Activated CD4-positive, alpha-beta T cell treated with anti-CD3 and anti-CD28 coated beads for 4 hours (primary cell): ENCODE results near the gene NAA38.
"Not testable (repeated sequence)": the region's sequence is repeated elsewhere in the genome, so short reads cannot be mapped to it uniquely, and the experiment has no call there.

Experiments
- DNase-seq, 2 donors: peaks; one replicate each; pipeline ENCODE4 v3.0.0-alpha.2; 2020

Gene NAA38

GRCh38 chr17:7818746-7819645 lies 38.4 kb downstream of the NAA38 start:
- no peak for DNase-seq

DNA sequence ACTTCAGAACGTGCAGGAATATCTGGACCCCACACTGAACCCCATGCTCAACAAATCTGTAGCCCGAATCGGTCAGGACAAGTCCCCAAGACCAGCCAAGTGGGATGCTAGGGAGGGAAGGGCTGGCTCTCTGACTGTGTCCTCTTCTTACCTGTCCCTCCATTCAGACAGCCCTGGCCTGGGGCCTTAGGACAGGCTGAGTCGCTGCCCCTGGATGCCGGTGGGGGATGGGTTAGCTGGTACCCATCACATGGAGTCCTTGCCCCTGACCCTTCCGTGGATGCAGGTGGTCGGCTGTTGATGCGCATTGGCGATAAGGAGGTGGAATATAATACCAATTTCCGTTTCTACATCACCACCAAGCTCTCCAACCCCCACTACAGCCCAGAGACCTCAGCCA lies 39.3 kb downstream of the NAA38 start:
- DNase-seq = no peak

DNA sequence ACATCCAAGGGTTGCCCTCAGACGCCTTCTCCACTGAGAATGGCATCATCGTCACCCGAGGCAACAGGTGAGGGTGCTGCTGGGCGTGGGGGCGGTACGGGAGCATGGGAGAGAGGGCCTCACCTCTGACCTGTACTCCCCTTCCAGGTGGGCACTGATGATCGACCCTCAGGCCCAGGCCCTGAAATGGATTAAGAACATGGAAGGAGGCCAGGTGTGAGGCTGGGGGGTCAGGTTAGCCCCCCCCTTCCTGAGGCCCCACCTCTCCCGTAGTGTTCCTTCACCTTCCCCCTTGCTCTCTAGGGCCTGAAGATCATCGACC lies 39.8 kb downstream of the NAA38 start:
- no peak for DNase-seq

DNA sequence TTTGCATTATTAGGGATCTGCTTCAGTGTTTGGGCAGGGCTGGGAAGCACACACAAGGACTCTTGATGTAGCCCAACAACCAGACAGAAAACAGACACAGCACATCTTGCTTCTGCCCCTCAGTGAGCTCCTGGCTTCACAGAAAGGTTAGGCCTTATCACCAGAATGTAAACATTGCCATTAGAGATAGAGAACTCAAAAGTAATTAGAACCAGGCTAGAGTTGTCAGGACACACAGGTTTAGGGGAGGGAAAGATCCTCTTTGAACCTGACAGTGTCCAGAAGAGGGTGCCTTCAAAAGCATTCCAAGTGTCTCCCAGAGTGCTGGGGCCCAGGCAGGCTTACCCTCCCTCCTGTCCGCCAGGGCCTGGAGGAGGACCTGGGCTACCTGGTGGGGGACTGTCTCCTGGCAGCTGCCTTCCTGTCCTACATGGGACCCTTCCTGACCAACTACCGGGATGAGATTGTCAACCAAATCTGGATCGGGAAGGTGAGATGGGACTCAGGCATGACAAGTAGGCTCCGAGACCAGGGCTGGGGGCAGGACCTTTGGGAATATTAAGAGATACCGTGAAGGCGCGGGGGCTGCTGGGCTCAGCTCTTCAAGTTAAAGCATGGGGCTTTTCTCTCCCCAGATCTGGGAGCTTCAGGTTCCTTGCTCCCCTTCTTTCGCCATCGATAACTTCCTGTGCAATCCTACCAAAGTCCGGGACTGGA lies 40.3 kb downstream of the NAA38 start:
- no peak for DNase-seq

- DNase-seq = no peak
Measured at GRCh38 chr17:7814969-7815368, 42.4 kb downstream of the NAA38 start.

- no peak for DNase-seq
Measured at GRCh38 chr17:7811251-7811650, 46.1 kb downstream of the NAA38 start.

DNA sequence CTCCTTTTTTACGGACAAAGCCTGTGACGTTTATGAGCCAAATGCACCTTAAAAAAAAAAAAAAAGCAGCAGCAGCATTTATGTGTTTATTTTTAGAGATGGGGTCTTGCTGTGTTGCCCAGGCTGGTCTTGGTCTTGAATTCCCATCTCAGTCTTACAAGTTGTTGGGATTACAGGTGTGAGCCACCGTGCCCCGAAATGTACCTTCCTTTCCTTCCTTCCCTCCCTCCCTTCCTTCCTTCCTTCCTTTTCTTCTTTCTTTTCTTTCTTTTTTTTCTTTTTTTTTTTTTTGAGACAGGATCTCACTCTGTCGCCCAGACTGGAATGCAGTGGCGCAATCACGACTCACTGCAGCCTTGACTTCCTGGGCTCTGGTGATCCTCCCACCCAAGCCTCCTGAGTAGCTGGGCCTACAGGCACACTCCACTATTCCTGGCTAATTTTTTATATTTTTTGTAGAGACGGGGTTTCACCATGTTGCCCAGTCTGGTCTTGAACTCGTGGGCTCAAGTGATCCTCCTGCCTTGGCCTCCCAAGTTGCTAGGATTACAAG lies 47.5 kb downstream of the NAA38 start:
- not testable (repeated sequence) for DNase-seq

- no peak for DNase-seq
Measured at GRCh38 chr17:7809086-7809790, 48.1 kb downstream of the NAA38 start.

DNA sequence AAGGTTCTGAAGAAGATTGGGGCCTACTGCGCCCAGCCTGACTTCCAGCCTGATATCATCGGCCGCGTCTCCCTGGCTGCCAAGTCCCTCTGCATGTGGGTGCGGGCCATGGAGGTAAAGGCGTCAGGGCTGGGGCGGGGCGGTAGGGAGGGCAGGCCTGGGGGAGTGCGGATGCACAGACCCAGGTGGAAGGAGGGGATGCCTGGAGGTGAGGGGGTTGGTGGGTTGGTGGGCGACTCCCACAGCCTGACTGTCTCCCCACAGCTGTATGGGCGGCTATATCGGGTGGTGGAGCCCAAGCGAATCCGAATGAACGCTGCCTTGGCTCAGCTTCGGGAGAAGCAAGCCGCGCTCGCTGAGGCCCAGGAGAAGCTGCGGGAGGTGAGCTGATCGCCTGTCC lies 50.2 kb downstream of the NAA38 start:
- DNase-seq = no peak
